DOHH2 (cell line): ENCODE measurements around the gene STEAP3.

Source experiments
- CTCF ChIP-seq: fragments of 200-600 bp; sonication (generic); IDR thresholded peaks from one replicate; pipeline ENCODE4 v1.5.1; 2014; ENCODE audit warnings: antibody characterized with exemption, mild to moderate bottlenecking, low read depth, low read length; ENCODE audit not compliant: poor library complexity, severe bottlenecking
- EZH2phosphoT487 ChIP-seq: fragments of 200-600 bp; sonication (generic); IDR thresholded peaks from 2 replicates; pipeline ENCODE4 v1.6.1; 2017; ENCODE audit warnings: borderline replicate concordance, mild to moderate bottlenecking, antibody characterized with exemption, low read length, moderate library complexity, mixed read lengths

GRCh38 chr2:119223521-119224390 lies at the start of gene STEAP3:
- TF ChIP-seq CTCF: no peak
- peak; percentile 75; the same call in 1 of the 2 replicates for TF ChIP-seq EZH2phosphoT487
